NCI-H748 (cell line): ENCODE measurements around the gene MMP25.

Source experiments
- DNase-seq: peaks from one replicate; lab custom pipeline; 2025; ENCODE audit not compliant: unreplicated experiment; lab: John Stamatoyannopoulos, UW

MMP25 gene

DNA sequence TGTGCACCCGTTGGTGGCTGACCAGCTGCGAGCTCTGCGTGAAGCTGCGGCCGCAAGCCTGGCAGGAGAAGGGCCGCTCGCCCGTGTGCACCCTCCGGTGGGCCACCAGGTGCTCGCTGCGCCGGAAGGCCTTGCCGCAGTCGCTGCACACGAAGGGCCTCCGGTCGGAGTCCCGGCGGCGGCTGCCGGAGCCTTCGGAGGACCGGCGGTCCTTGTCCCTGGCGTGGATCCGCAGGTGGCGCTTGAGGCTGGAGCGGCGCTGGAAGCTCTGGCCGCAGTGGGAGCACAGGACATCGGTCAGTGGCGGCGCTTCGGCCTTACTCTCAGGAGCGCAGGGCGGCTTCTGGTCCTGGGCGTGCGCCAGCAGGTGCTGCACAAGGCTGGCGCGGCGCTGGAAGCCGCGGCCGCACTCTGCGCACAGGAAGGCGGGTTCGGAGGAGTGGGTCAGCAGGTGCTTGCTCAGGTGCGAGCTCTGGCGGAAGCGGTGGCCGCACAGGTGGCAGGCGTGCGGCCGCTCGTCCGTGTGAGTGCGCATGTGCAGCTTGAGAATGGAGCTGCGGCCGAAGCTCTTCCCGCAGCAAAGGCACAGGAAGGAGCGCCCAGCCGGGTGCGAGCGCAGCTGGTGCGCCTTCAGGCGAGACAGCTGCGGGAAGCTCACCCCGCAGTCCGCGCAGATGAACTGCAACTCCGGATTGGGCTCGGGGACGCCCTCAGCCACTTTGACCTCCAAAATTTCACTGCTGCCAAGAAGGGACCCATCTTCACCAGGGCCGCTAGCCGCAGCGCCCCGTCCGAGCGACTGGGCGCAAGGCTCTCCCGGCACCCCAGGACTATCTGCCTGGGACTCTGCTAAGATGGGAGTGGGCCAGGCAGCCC, 43.6 kb downstream of the MMP25 start:
- DNase-seq, result peak; percentile 82

DNA sequence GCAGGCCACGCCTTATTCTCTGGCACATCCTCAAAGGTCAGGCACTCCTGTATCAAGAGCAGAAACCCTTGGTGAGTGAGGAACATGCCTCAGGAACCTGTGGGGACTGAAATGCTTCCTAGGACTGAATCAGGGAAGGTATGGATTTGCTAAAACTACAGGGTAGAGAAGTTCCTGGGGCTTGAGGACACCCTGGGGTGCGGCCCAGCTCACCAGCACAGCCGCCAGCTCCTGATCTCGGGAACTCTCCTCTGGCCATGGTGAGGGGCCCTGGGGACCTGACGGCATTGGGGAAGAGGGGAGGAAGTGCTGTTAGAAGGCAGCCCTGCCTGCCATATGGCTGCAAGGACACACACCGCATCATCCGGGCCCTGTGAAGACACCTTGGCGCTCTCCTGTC, 45.2 kb downstream of the MMP25 start:
- no peak for DNase-seq

DNA sequence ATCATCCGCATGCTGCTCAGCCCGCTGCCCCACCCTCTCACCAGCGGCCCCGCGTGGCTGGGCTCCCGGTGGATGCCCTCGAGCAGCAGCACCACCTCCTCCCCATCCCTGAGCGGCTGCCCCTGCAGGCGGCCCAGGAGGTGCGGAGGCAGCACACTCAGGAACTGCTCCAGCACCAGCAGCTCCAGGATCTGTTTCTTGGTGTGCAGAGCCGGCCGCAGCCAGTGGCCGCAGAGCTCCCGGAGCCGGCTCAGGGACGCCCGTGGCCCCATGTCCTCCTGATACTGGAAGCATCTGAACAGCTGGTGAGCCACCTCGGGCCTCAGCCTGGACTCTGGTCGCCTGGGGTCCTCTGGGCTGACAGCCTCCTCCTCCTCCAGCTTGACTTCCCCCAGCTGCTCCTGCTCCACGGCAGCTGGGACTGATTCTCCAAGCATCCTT, 46.2 kb downstream of the MMP25 start:
- no peak for DNase-seq

DNA sequence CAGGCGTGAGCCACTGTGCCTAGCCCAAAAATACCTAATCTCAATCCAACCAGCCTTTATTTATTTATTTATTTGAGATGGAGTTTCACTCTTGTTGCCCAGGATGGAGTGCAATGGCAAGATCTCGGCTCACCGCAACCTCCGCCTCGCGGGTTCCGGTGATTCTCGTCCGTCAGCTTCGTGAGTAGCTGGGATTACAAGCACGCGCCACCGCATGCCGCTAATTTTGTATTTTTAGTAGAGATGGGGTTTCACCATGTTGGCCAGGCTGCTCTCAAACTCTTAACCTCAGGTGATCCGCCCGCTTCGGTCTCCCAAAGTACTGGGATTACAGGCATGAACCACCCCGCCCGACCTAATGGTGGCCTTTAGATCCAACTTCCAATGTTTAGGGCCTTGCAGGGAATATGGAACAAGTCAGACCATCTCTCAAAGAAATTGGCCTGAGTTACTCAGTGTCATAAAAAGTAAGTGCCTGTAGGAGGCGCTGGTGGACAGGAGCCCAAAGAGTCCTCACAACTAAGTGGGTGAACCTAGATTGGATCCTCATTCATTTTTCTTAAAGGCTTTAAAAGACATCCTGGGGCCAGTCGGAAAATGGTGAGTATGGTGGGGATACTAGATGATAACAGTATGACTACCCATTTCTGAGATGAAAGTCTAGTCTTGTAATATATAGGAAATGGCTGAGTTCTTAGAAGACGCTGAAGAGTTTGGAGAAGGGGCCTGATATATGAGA, 48.1 kb downstream of the MMP25 start:
- DNase-seq, result peak; percentile 44

DNA sequence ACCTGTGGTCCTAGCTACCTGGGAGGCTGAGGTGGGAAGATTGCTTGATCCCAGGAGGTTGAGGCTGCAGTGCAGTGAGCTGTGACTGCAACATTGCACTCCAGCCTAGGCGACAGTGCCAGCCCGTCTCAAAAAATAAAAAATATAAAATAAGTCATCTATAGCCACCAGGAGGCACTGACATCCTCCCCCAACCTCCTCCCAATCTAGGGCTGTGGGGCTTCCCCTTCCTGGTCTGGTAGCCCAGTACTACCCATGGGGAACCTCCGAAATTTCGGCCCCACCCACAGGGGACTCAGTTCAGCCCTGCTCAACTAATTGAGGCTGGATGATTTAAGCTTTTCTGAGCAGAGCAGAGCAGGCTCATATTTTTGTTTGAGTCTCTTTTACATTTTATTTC, 49.5 kb downstream of the MMP25 start:
- DNase-seq, result no peak

DNA sequence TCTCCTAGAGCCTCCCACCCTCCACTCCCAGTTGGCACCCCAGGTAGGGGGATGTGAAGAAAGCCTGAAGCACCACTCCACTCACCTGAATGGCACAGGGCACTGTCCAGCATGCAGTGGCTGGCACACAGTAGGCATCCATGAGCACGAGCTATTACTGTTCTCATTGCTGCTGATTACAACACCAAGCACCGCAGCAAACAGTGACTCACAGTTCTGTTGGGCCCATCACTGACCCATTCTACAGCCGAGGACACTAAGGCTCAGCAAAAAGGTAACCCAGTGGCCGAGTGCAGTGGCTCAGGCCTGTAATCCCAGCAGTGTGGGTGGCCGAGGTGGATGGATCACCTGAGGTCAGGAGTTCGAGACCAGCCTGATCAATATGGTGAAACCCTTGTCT, 50.0 kb downstream of the MMP25 start:
- DNase-seq, result no peak

DNA sequence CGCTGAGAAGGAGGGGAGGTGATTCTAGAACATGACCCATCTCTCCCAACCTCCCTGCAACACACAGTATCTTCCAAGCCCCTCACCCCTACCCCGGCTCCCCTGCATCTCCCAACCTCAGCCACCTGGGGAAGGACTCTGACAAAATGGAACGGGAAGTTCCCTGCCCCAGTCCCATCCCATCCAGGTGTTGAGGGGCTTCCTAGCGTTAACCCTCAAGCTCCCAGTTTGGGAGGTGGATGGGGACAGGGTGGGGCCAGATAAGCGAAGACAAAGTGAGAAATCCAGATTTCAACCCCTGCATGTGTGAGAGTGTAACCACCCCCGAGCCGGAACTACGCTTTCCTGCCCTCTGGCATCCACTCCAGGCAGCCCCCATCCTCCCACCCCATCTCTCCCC, 50.9 kb downstream of the MMP25 start:
- no peak for DNase-seq

DNA sequence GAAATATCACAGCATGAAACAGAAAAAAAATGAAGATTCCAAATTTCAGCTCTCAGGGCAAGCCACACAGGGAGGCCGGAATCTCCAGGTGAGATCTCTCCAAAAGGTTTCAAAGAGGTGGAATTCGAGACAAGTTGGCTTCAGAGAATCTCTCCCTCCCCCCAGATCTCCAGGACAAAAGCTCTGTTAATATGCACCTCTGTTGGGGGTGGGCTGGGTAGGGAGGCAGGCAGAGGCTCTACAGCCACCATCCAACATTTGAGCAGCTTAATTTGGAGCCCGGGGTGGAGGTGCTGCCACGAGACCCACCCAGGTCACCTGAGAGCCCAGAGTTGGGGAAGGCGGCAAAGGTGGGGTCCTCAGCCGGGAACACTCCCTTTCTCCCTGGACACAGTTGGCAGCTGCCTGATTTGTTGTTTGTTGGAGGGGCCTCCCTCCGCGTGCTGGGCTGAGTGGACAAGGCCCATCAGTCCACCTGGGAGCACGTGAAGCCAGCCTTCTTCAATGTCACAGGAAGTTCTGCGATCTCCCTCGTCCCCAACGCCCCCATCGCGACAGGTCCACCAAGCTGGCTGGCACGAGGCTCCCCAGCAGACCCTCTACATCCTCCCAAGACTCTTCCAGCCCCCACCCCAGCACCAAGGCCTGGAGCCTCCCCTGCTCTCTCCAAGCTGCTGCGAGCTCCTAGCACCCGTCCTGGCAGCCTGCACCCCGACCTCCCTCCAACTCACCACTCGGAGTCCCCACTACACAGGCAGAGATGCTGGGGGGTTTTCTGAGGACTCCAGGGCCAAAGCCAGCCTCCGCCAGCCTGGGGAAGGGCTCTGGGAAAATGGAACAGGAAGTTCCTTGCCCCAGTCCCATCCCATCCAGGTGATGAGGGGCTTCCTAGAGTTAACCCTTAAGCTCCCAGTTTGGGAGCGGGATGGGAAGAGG, 52.4 kb downstream of the MMP25 start, which contains the start of gene ZSCAN10:
Gene ZSCAN10, minus strand, starts transcription at position 836 of the 936 bp plus-strand sequence. CDS start 6,357 bp downstream, outside the sequence.
- DNase-seq, result no peak

DNA sequence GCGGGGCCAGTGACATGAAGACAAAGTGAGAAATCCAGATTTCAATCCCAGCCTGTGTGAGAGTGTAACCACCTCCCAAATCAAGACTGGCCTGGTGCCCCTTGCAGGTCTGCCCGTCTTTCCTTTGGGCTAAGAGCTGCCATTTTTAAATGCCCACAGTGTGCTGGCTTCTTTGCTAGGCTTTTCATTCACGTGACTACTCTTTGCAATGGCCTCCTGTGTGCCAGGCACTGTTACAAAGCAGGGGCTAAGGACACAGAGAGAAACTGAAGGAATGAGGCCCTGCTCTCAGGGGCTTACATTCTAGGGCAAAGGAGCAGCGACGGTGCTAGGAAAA, 53.0 kb downstream of the MMP25 start:
- DNase-seq, result no peak

DNA sequence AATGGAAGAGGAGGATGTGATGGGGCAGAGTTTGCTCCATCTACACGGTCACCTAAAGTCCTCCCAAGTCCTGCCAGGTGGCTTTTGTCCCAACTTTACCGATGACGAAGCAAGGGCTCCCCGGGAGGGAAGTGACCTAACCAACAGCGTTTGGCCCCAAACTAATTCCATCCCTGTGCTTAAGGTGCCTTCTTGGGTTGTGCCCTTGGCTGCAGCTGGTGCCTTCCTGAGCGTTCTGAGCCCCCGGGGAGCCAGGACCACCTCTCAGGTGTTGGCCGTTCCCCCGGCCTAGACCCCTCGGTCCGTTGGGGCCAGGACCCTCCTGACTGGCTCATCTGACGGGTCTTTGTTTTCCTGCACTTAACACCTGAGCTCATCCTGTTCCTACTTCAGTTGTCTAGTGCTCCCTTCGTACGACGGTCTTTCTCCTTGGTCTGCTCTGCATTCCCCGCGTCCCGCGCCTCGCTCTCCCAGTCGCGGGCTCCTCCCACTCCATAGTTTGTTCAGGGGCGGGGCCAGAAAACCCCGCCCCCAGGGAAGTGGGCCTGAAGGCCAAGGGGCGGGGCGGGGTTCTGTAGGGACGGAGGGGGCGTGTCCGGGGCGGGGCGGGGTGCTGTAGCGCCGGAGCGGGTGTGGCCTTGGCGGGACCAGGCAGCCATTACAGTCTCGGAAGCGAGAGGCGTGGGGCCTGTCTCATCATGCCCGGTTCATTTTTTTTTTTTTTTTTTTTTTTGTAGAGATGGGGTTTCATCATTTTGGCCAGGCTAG, 53.6 kb downstream of the MMP25 start:
- DNase-seq, result peak; percentile 89

DNA sequence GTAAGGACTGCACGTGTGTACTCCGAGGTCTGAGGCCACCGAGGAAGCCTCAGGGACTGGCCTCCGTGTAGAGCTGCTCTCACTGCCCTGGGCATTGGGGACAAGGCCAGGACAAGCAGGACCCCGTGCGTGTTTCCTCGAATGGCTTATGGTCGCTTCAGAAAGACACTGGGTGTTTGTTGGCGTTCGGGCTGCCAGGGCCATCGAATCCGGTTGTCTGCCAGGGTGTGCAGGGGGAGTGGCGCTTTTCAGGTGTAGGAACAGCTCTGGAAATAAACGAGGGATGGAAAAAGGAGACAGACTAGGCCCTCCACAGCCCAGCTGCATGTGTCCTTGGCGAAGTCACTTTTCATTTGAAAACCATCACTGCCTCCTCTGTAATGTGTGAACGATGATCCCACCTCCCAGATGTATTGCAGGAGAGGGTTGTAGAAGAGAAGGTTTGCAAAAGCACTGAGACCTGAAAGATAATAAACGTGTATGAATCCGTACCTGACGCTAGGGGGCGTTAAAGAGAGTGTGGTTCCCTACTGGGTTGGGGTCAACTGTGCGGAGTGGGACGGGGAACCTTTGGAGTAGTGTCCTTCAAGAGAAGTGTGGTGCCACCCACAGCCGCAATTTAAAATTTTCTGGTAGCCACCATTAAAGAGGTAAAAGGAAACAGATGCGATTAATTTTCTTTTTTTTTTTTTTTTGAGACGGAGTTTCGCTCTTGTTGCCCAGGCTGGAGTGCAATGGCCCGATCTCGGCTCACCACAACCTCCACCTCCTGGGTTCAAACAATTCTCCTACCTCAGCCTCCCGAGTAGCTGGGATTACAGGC, 54.9 kb downstream of the MMP25 start:
- DNase-seq, result peak; percentile 18

DNA sequence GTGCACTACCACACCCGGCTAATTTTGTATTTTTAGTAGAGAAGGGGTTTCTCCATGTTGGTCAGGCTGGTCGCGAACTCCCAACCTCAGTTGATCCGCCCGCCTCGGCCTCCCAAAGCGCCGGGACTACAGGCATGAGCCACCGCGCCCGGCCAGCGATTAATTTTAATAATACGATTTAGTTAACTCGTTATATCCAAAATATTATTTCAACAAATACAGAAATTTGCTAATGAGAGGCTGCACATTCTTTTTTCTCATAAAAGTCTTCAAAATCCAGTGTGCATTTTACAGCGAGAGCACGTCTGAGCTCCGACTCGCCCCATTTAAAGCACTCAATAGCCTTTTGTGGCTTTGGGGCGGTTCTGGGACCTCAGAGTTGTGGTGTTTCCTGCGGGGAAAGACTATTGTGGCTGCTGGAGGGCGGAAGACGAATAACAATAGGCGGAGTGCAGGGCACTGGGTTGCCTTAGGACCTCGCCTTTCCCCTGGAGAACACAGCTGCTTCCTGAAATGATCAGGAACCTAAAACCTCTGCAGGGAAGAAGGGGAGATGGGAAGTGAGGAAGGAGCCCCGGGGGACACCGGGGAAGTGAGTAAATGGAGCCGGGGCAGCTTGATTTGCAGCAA, 55.6 kb downstream of the MMP25 start:
- DNase-seq, result no peak

DNA sequence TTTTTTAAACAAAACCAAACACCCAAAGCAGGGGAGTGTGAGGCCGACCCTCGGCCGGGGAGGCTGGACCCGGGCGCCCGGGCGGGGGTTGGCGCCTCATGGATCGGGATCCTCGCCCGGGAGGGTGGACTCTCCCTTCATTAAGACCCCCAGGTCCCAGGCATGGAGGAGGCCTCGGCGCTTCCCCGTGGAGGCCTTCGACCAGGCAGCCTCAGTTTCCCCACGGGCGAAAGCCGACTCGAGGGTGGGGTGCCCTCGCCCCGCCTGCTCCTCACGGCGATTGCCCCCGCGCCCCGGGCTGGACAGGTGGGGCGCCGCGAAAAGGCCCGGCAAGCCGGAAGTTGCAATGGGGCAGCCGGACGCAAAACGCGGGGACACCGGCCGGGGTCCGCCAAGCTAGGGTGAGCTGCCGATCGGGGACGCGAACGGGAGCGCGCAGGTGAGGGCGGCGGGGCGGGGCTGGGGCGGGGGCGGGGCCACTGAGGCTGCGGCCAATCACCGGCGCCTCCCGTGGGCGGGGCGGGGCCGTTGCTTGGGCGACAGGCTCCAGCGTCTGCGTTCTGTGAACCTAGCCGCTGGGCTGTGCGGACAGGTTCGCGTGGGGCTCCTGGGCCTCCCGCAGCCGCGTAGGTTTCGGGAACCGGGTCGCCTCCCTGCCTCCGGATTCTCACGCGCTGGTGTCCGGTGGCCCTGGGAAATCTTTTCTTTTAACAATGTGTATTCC, 60.0 kb downstream of the MMP25 start:
- DNase-seq, result peak; percentile 92
